ENCODE measurements around the gene TYW1. TPM values are rescaled to one million over a fixed set of nuclear protein-coding genes. Genes with fewer than 3 reads are reported as not detected.
"Not testable (repeated sequence)": the region's sequence is repeated elsewhere in the genome, so short reads cannot be mapped to it uniquely, and the experiment has no call there.

TYW1 gene
- total and polyA plus RNA-seq, 4 donors = 14.8 to 26.7 (median 18.3) TPM

- not testable (repeated sequence) for H3K27ac ChIP-seq (ENCODE audit: low read depth, low read length); H3K9me3 ChIP-seq (ENCODE audit: control insufficient read depth, insufficient read depth, low read length); H3K27me3 ChIP-seq (ENCODE audit: control insufficient read depth, insufficient read depth, low read length); H3K4me1 ChIP-seq (ENCODE audit: control insufficient read depth, insufficient read depth, low read length); H3K36me3 ChIP-seq (ENCODE audit: control insufficient read depth, insufficient read depth, low read length); H3K4me3 ChIP-seq (ENCODE audit: low read depth, low read length)
- WGBS (ENCODE audit: insufficient coverage) = no CpG with 5 or more reads among the region's 2 CpGs
- DNase-seq (ENCODE audit: low read depth in 4 of 6, low spot score in 6 of 6) = peak in 1 of 6 donors; percentile 31
Measured at GRCh38 chr7:67040832-67041231, 44.2 kb downstream of the TYW1 start.

- WGBS (ENCODE audit: insufficient coverage) = no CpG with 5 or more reads among the region's 5 CpGs
- DNase-seq (ENCODE audit: low read depth in 4 of 6, low spot score in 6 of 6) = peak in 2 of 6 donors; percentile 43 to 45
- H3K27ac ChIP-seq (ENCODE audit: low read depth, low read length) = not testable (repeated sequence)
Measured at GRCh38 chr7:67042781-67043558, 46.3 kb downstream of the TYW1 start.

GRCh38 chr7:67043559-67043930, 46.9 kb downstream of the TYW1 start:
- H3K9me3 ChIP-seq (ENCODE audit: control insufficient read depth, insufficient read depth, low read length); DNase-seq (ENCODE audit: low read depth in 4 of 6, low spot score in 6 of 6); H3K27me3 ChIP-seq (ENCODE audit: control insufficient read depth, insufficient read depth, low read length); H3K4me1 ChIP-seq (ENCODE audit: control insufficient read depth, insufficient read depth, low read length); H3K27ac ChIP-seq (ENCODE audit: low read depth, low read length); H3K36me3 ChIP-seq (ENCODE audit: control insufficient read depth, insufficient read depth, low read length); H3K4me3 ChIP-seq (ENCODE audit: low read depth, low read length): not testable (repeated sequence)
- WGBS (ENCODE audit: insufficient coverage) = no CpG with 5 or more reads among the region's 4 CpGs

More at GRCh38 chr7:67042781-67043558, 46.3 kb downstream of the TYW1 start:
- H3K9me3 ChIP-seq (ENCODE audit: control insufficient read depth, insufficient read depth, low read length); H3K4me3 ChIP-seq (ENCODE audit: low read depth, low read length); H3K4me1 ChIP-seq (ENCODE audit: control insufficient read depth, insufficient read depth, low read length); H3K27me3 ChIP-seq (ENCODE audit: control insufficient read depth, insufficient read depth, low read length); H3K36me3 ChIP-seq (ENCODE audit: control insufficient read depth, insufficient read depth, low read length): not testable (repeated sequence)

- no peak for DNase-seq (ENCODE audit: low read depth in 4 of 6, low spot score in 6 of 6)
- 82% methylated on average over 3 of the region's 4 CpGs for WGBS (ENCODE audit: insufficient coverage)
Measured at GRCh38 chr7:67045496-67045995, 48.9 kb downstream of the TYW1 start.

GRCh38 chr7:67046819-67047218, 50.2 kb downstream of the TYW1 start:
- not testable (repeated sequence) for H3K4me3 ChIP-seq (ENCODE audit: low read depth, low read length); H3K4me1 ChIP-seq (ENCODE audit: control insufficient read depth, insufficient read depth, low read length); H3K36me3 ChIP-seq (ENCODE audit: control insufficient read depth, insufficient read depth, low read length); H3K9me3 ChIP-seq (ENCODE audit: control insufficient read depth, insufficient read depth, low read length); H3K27ac ChIP-seq (ENCODE audit: low read depth, low read length); H3K27me3 ChIP-seq (ENCODE audit: control insufficient read depth, insufficient read depth, low read length); DNase-seq (ENCODE audit: low read depth in 4 of 6, low spot score in 6 of 6)
- 100% methylated on average over 1 of the region's 2 CpGs for WGBS (ENCODE audit: insufficient coverage)

More at GRCh38 chr7:67045496-67045995, 48.9 kb downstream of the TYW1 start:
- Histone ChIP-seq H3K9me3 (ENCODE audit: control insufficient read depth, insufficient read depth, low read length) (no peaks in the 10 kb centered on the region), H3K4me3 (ENCODE audit: low read depth, low read length) (no peak overlapping the region), H3K36me3 (ENCODE audit: control insufficient read depth, insufficient read depth, low read length) (no peaks in the 10 kb centered on the region), H3K4me1 (ENCODE audit: control insufficient read depth, insufficient read depth, low read length) (no peaks in the 10 kb centered on the region), H3K27me3 (ENCODE audit: control insufficient read depth, insufficient read depth, low read length) (no peaks in the 10 kb centered on the region), H3K27ac (ENCODE audit: low read depth, low read length) (no peak overlapping the region)

GRCh38 chr7:67049908-67050307, 53.3 kb downstream of the TYW1 start:
- WGBS (ENCODE audit: insufficient coverage) = no CpG with 5 or more reads among the region's 2 CpGs
- DNase-seq (ENCODE audit: low read depth in 4 of 6, low spot score in 6 of 6) = peak in 1 of 6 donors; percentile 25
- H3K27ac ChIP-seq (ENCODE audit: low read depth, low read length); H3K9me3 ChIP-seq (ENCODE audit: control insufficient read depth, insufficient read depth, low read length); H3K4me1 ChIP-seq (ENCODE audit: control insufficient read depth, insufficient read depth, low read length); H3K4me3 ChIP-seq (ENCODE audit: low read depth, low read length); H3K27me3 ChIP-seq (ENCODE audit: control insufficient read depth, insufficient read depth, low read length); H3K36me3 ChIP-seq (ENCODE audit: control insufficient read depth, insufficient read depth, low read length): not testable (repeated sequence)

- H3K36me3 ChIP-seq (ENCODE audit: control insufficient read depth, insufficient read depth, low read length); H3K4me3 ChIP-seq (ENCODE audit: low read depth, low read length); H3K27ac ChIP-seq (ENCODE audit: low read depth, low read length); H3K9me3 ChIP-seq (ENCODE audit: control insufficient read depth, insufficient read depth, low read length); H3K4me1 ChIP-seq (ENCODE audit: control insufficient read depth, insufficient read depth, low read length); DNase-seq (ENCODE audit: low read depth in 4 of 6, low spot score in 6 of 6); H3K27me3 ChIP-seq (ENCODE audit: control insufficient read depth, insufficient read depth, low read length): not testable (repeated sequence)
- no CpG with 5 or more reads among the region's 2 CpGs for WGBS (ENCODE audit: insufficient coverage)
Measured at GRCh38 chr7:67052161-67052560, 55.5 kb downstream of the TYW1 start.

- DNase-seq (ENCODE audit: low read depth in 4 of 6, low spot score in 6 of 6) = no peak
- H3K4me3 ChIP-seq (ENCODE audit: low read depth, low read length) = no peak overlapping the region
- H3K36me3 ChIP-seq (ENCODE audit: control insufficient read depth, insufficient read depth, low read length) = peaks cover 6% of the 10 kb centered on the region
- no CpG with 5 or more reads among the region's 2 CpGs for WGBS (ENCODE audit: insufficient coverage)
- no peaks in the 10 kb centered on the region for H3K27me3 ChIP-seq (ENCODE audit: control insufficient read depth, insufficient read depth, low read length)
- no peak overlapping the region for H3K27ac ChIP-seq (ENCODE audit: low read depth, low read length)
- no peaks in the 10 kb centered on the region for H3K9me3 ChIP-seq (ENCODE audit: control insufficient read depth, insufficient read depth, low read length)
- no peaks in the 10 kb centered on the region for H3K4me1 ChIP-seq (ENCODE audit: control insufficient read depth, insufficient read depth, low read length)
Measured at GRCh38 chr7:67056683-67057082, 60.0 kb downstream of the TYW1 start.

GRCh38 chr7:67061321-67061720, 64.7 kb downstream of the TYW1 start:
- not testable (repeated sequence) for H3K36me3 ChIP-seq (ENCODE audit: control insufficient read depth, insufficient read depth, low read length); H3K27me3 ChIP-seq (ENCODE audit: control insufficient read depth, insufficient read depth, low read length); H3K9me3 ChIP-seq (ENCODE audit: control insufficient read depth, insufficient read depth, low read length); H3K4me1 ChIP-seq (ENCODE audit: control insufficient read depth, insufficient read depth, low read length); DNase-seq (ENCODE audit: low read depth in 4 of 6, low spot score in 6 of 6); H3K4me3 ChIP-seq (ENCODE audit: low read depth, low read length); H3K27ac ChIP-seq (ENCODE audit: low read depth, low read length)
- WGBS (ENCODE audit: insufficient coverage) = no CpG with 5 or more reads among the region's 4 CpGs

- DNase-seq (ENCODE audit: low read depth in 4 of 6, low spot score in 6 of 6); H3K9me3 ChIP-seq (ENCODE audit: control insufficient read depth, insufficient read depth, low read length); H3K27me3 ChIP-seq (ENCODE audit: control insufficient read depth, insufficient read depth, low read length); H3K4me3 ChIP-seq (ENCODE audit: low read depth, low read length); H3K4me1 ChIP-seq (ENCODE audit: control insufficient read depth, insufficient read depth, low read length); H3K36me3 ChIP-seq (ENCODE audit: control insufficient read depth, insufficient read depth, low read length); H3K27ac ChIP-seq (ENCODE audit: low read depth, low read length): not testable (repeated sequence)
- WGBS (ENCODE audit: insufficient coverage) = no CpG with 5 or more reads among the region's 1 CpG
Measured at GRCh38 chr7:67062802-67063201, 66.2 kb downstream of the TYW1 start.
